VCaP (cell line): ENCODE measurements around the gene ATP2C1.
A peak's percentile ranks its signal among the peaks of the same experiment; 100 is the strongest.

Source experiments
- H3K27ac ChIP-seq: fragments of 450-650 bp; 2 replicates; pipeline ENCODE4 v1.5.1; 2017
- CTCF ChIP-seq: fragments of 450-650 bp; conservative IDR thresholded peaks from 2 replicates; pipeline ENCODE4 v1.5.1; 2017; ENCODE audit warnings: mild to moderate bottlenecking, moderate library complexity

The ATP2C1 gene

GRCh38 chr3:131048030-131048429 lies 154.1 kb downstream of the ATP2C1 start:
- TF ChIP-seq CTCF, result no peak

GRCh38 chr3:131050001-131050400 lies 156.1 kb downstream of the ATP2C1 start:
- TF ChIP-seq CTCF, result no peak
- H3K27ac ChIP-seq, result no peak overlapping the region

More at GRCh38 chr3:131048030-131048429, 154.1 kb downstream of the ATP2C1 start:
- no peak overlapping the region for H3K27ac ChIP-seq

- peak; percentile 91 for TF ChIP-seq CTCF
- H3K27ac ChIP-seq, result peak overlapping the region; percentile 29; the same call in 1 of the 2 replicates
Measured at GRCh38 chr3:131053043-131053859, 159.4 kb downstream of the ATP2C1 start.
